SKM-1 (cell line): ENCODE data around the gene OR8G1.
A peak's percentile ranks its signal among the peaks of the same experiment; 100 is the strongest.

Experiments used
- DNase-seq: peaks from one replicate; lab custom pipeline; 2025; ENCODE audit not compliant: unreplicated experiment; lab: John Stamatoyannopoulos, UW

OR8G1 gene

GRCh38 chr11:124240621-124241397 is at the start of gene OR8G1:
TSS of gene OR8G1 (plus strand) at chr11:124241095. CDS start at chr11:124249676, 8,581 bp downstream.
- DNase-seq, result no peak

GRCh38 chr11:124193221-124194010 is 47.5 kb upstream of the OR8G1 start:
- DNase-seq, result peak; percentile 23

GRCh38 chr11:124194293-124195188 is 46.4 kb upstream of the OR8G1 start:
- DNase-seq, result no peak

GRCh38 chr11:124195189-124195734 is 45.6 kb upstream of the OR8G1 start:
- DNase-seq, result peak; percentile 48

- DNase-seq, result no peak
Measured at GRCh38 chr11:124197999-124198398, 42.9 kb upstream of the OR8G1 start.

- DNase-seq, result no peak
Measured at GRCh38 chr11:124198897-124199296, 42.0 kb upstream of the OR8G1 start.

GRCh38 chr11:124199702-124200101 is 41.2 kb upstream of the OR8G1 start:
- no peak for DNase-seq

GRCh38 chr11:124200671-124201070 is 40.2 kb upstream of the OR8G1 start:
- no peak for DNase-seq

GRCh38 chr11:124202951-124203350 is 37.9 kb upstream of the OR8G1 start:
- no peak for DNase-seq

- DNase-seq, result no peak
Measured at GRCh38 chr11:124204008-124204407, 36.9 kb upstream of the OR8G1 start.

GRCh38 chr11:124207102-124207792 is 33.6 kb upstream of the OR8G1 start:
- DNase-seq, result no peak

GRCh38 chr11:124209824-124210357 is 31.0 kb upstream of the OR8G1 start:
- no peak for DNase-seq

- DNase-seq, result no peak
Measured at GRCh38 chr11:124210421-124210820, 30.5 kb upstream of the OR8G1 start.

GRCh38 chr11:124211321-124211720 is 29.6 kb upstream of the OR8G1 start:
- DNase-seq, result no peak

- no peak for DNase-seq
Measured at GRCh38 chr11:124214027-124214426, 26.9 kb upstream of the OR8G1 start.

- no peak for DNase-seq
Measured at GRCh38 chr11:124219126-124219525, 21.8 kb upstream of the OR8G1 start.

- DNase-seq, result no peak
Measured at GRCh38 chr11:124222407-124222806, 18.5 kb upstream of the OR8G1 start.

GRCh38 chr11:124224618-124225423 is 16.1 kb upstream of the OR8G1 start:
- peak; percentile 67 for DNase-seq

- no peak for DNase-seq
Measured at GRCh38 chr11:124225471-124225870, 15.4 kb upstream of the OR8G1 start.
